Activated CD4-positive, alpha-beta T cell treated with anti-CD3 and anti-CD28 coated beads, Interleukin-10, Interleukin-2, amounts not matched to agents 100 ng/mL and 50 ng/mL, durations not matched to agents 16 hours and 8 hours (primary cell): ENCODE results near the gene PCBP3.
"Not testable (repeated sequence)": the region's sequence is repeated elsewhere in the genome, so short reads cannot be mapped to it uniquely, and the experiment has no call there.

ENCODE experiments used
- DNase-seq: peaks from one replicate; pipeline ENCODE4 v3.0.0-alpha.2; 2020

Gene PCBP3

GRCh38 chr21:45852386-45852785, 208.9 kb downstream of the PCBP3 start:
- DNase-seq, result not testable (repeated sequence)

GRCh38 chr21:45852886-45853400, 209.4 kb downstream of the PCBP3 start:
- no peak for DNase-seq

GRCh38 chr21:45853703-45854342, 210.3 kb downstream of the PCBP3 start:
- DNase-seq, result no peak

- no peak for DNase-seq
These were observed 211.2 kb downstream of the PCBP3 start for GRCh38 chr21:45854690-45855247.

- no peak for DNase-seq
These were observed 211.8 kb downstream of the PCBP3 start for GRCh38 chr21:45855248-45855811.

GRCh38 chr21:45856442-45856841, 212.9 kb downstream of the PCBP3 start:
- DNase-seq, result no peak

GRCh38 chr21:45856906-45857305, 213.4 kb downstream of the PCBP3 start:
- no peak for DNase-seq

- DNase-seq, result no peak
These were observed 214.2 kb downstream of the PCBP3 start for GRCh38 chr21:45857761-45858160.

GRCh38 chr21:45858180-45858579, 214.7 kb downstream of the PCBP3 start:
- no peak for DNase-seq

- no peak for DNase-seq
These were observed 215.7 kb downstream of the PCBP3 start for GRCh38 chr21:45859041-45859761.

GRCh38 chr21:45859762-45860357, 216.3 kb downstream of the PCBP3 start:
- no peak for DNase-seq

- no peak for DNase-seq
These were observed 217.1 kb downstream of the PCBP3 start for GRCh38 chr21:45860493-45861155.

- no peak for DNase-seq
These were observed 217.8 kb downstream of the PCBP3 start for GRCh38 chr21:45861156-45861870.

- DNase-seq, result no peak
These were observed 219.2 kb downstream of the PCBP3 start for GRCh38 chr21:45862543-45863207.

- DNase-seq, result no peak
These were observed 219.7 kb downstream of the PCBP3 start for GRCh38 chr21:45863267-45863666.

GRCh38 chr21:45863751-45864150, 220.2 kb downstream of the PCBP3 start:
- no peak for DNase-seq

- no peak for DNase-seq
These were observed 220.9 kb downstream of the PCBP3 start for GRCh38 chr21:45864436-45864835.

GRCh38 chr21:45865106-45865835, 221.7 kb downstream of the PCBP3 start:
- DNase-seq, result no peak

GRCh38 chr21:45866551-45866950, 223.0 kb downstream of the PCBP3 start:
- no peak for DNase-seq

- no peak for DNase-seq
These were observed 223.6 kb downstream of the PCBP3 start for GRCh38 chr21:45867041-45867666.
